ENCODE data around the gene ATP6V0E2.

The ATP6V0E2 gene

DNA sequence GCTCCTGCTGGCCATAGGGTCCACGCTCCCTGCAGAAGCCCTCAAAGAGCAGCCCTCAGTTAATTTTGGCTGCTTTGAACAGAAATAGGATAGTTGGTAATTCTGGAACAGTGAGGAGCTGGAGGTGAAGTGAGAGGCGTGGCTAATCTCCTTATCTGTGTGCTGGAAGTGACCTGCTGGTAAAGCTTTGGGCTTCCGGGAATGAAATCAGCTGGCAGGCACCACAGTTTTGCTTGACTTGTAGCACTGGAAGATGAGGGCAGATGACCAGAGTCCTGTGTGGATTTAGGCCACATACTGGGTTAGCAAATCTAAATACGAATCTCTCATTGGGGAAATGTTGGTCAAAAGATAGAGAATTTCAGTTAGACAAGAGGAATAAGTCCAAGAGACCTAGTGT, 10.2 kb downstream of the ATP6V0E2 start:
- TF ChIP-seq GATA3 (IDR thresholded peaks at IDR 0.05; ENCODE audit: low read depth, low read length) (no peak), GATA2 (IDR thresholded peaks at IDR 0.05; ENCODE audit: low read depth, low read length) (0 out of 2 replicates have a peak, but pooled peaks have one; percentile 24)

DNA sequence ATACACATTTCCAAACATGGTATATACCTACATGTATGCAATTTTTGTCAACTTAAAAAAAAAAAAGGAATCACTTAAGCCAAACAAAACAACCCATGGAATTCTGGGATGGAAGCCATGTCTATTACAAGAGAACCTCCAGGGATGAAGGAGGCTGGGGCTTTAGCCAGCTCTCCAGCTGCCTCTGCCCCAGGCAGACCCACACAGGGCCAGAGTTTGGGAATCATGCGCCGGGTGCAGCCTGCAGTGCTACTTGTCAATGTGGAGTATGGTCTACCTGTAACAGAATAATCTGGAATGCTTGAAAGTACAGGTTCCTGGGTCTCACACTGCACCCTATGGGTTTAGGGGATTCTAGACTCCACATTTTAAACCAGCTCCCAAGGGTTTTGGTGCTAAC, 10.8 kb downstream of the ATP6V0E2 start:
- TF ChIP-seq GATA2 (IDR thresholded peaks at IDR 0.05; ENCODE audit: low read depth, low read length) = no peak
- TF ChIP-seq GATA3 (IDR thresholded peaks at IDR 0.05; ENCODE audit: low read depth, low read length) = no peak

DNA sequence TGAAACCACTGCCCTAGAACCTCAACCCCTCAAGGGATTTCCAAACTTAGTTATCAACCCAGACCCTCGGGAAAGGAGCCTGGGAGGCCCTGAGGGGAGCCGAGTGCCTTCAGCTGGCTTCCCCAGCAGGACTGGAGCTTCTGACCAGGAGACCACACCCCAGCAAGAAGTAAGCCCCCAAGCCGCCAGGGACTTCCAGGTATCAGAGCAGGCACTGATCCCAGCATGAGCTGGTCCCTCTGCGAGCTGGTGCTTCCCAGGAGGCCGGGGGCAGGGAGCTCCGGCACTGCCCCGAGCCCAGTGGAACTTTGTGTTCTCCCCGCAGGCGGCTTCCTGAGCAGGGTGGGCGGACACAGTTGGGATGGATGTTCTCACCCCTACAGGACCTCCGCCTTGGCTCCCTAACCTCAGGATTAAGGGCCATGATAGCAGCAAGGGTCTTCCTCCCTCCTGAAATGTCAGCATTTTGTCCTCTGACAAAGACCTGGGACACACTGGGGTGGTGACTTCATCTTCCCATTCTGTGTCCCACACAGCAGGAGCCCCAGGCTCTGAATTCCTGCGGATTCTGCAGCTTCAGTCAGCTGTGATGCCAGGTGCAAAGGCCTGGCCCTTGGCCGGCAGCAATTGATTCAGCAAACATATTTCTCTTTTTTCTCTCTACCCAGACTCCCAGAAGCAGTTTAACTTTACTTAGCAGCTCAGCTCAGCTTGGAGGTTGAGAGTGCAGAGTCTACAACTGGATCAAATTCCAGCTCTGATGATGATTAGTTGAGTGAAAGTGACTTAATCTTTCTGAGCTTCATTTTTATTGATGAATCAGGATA, 11.6 kb downstream of the ATP6V0E2 start:
- TF ChIP-seq GATA3 (IDR thresholded peaks at IDR 0.05; ENCODE audit: low read depth, low read length) (no peak), GATA2 (IDR thresholded peaks at IDR 0.05; ENCODE audit: low read depth, low read length) (no peak)

DNA sequence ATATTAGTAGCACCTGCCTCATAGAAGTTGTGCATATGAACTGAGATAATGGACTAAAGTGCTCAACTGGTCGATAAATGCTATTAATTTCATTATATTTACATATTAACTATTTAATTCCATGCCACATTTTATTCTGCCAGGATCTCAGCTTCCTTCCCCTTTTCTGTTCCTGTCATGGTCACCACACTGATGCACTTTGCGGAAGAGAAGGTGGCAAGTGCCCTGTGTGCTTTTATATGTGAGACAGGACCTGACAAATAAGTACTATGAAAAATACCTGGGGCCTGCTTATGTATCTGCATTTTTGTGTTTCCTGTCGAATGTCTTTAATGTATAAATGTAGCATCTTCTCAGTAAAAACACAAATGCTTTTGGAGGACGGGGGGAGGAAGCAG, 12.2 kb downstream of the ATP6V0E2 start:
- TF ChIP-seq GATA2 (IDR thresholded peaks at IDR 0.05; ENCODE audit: low read depth, low read length) (no peak), GATA3 (IDR thresholded peaks at IDR 0.05; ENCODE audit: low read depth, low read length) (no peak)

DNA sequence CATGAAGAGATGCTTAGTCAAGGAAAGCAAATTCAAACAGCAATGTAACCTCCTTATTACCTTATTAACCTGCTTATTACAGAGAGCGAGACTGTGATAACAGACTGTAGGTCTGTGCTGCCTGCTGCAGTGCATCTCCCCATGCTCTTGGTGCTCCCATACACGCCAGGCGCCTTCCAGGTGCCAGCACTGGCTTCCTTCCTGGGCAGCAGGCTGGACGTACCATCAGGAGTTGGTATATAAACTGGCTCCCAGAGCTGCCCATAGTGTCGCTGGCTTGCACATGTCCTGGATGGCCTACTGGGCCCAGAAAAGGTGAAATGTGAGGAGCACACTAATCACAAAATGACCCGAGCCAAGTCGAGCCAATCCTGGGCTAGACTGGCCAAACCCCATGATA, 13.5 kb downstream of the ATP6V0E2 start:
- TF ChIP-seq GATA3 (IDR thresholded peaks at IDR 0.05; ENCODE audit: low read depth, low read length) (no peak), GATA2 (IDR thresholded peaks at IDR 0.05; ENCODE audit: low read depth, low read length) (no peak)

Measured in SH-SY5Y (cell line).